Measurements from ENCODE around the gene SHC2. TPM values are rescaled to one million over a fixed set of nuclear protein-coding genes. Genes with fewer than 3 reads are reported as not detected.

SHC2 gene
- total and polyA plus RNA-seq, 2 of the 13 experiments (the other 11 are each of a cell fraction or from before 2014, with no cell fraction given): 9.0 to 18.3 TPM

GRCh38 chr19:458091-459042 lies 2.5 kb downstream of the SHC2 start:
- Histone ChIP-seq H3K4me3 (replicated peaks in 1 of 3; ENCODE audit: insufficient read depth in 1 of 3, low read depth in 2 of 3, low read length in 3 of 3) (no peak overlapping the region), H3K4me2 (ENCODE audit: low read depth, low read length) (peak overlapping the region; percentile 7; the same call in 1 of the 2 replicates), H3K27me3 (ENCODE audit: control insufficient read depth in 1 of 2, insufficient read depth in 2 of 2, low read length in 2 of 2) (peaks cover 1 to 5% of the 10 kb centered on the region in 2 experiments; a peak in 2 of 5 replicates), H3K9ac (ENCODE audit: insufficient read depth, low read depth, low read length) (no peak overlapping the region), H3K36me3 (replicated peaks in 1 of 2; ENCODE audit: control insufficient read depth in 1 of 2, insufficient read depth in 2 of 2, low read length in 2 of 2) (no peaks in the 10 kb centered on the region; a peak in 1 of 5 replicates), H3K4me1 (ENCODE audit: insufficient read depth, low read length) (peaks cover 37% of the 10 kb centered on the region), H3K27ac (ENCODE audit: extremely low read length, insufficient read depth, low read length) (no peak overlapping the region), H3K79me2 (ENCODE audit: insufficient read depth, low read length) (no peaks in the 10 kb centered on the region), H2AFZ (ENCODE audit: low read length) (no peak overlapping the region), H4K20me1 (ENCODE audit: insufficient read depth, low read length) (peaks cover 32% of the 10 kb centered on the region; the same call in 1 of the 2 replicates), H3K9me3 (ENCODE audit: low read length) (no peaks in the 10 kb centered on the region)
- WGBS (ENCODE audit: low lambda C conversion rate): 97% methylated on average over 87 of the region's 89 CpGs
- ATAC-seq: no peak
- intact Hi-C loops (cut with micrococcal nuclease; ENCODE audit: unreplicated experiment): no loop called here
- FAIRE-seq: no peak
- POLR2A ChIA-PET: no interaction called here
- TF ChIP-seq CTCF (CRISPR knock-in tag; IDR thresholded peaks at IDR 0.05): no peak
- no peak for TF ChIP-seq ZNF724P (CRISPR knock-in tag; IDR thresholded peaks at IDR 0.05; ENCODE audit: borderline replicate concordance)
- no peak for TF ChIP-seq CAMTA2 (CRISPR knock-in tag; IDR thresholded peaks at IDR 0.05; ENCODE audit: borderline replicate concordance)
- no peak for TF ChIP-seq ZBTB14 (CRISPR knock-in tag; IDR thresholded peaks at IDR 0.05)
- TF ChIP-seq ZNF777 (CRISPR knock-in tag; IDR thresholded peaks at IDR 0.05): no peak
- no peak for TF ChIP-seq SP5 (CRISPR knock-in tag; IDR thresholded peaks at IDR 0.05; ENCODE audit: borderline replicate concordance, low read depth)
- DNase-seq (ENCODE audit: low spot score): no peak
- no TSS peak for BruUV-seq (replicated peaks)
- CTCF ChIA-PET (ENCODE audit: low intra/inter-chr PET ratio, low total read pairs): no interaction called here
- in situ Hi-C loops (cut with HindIII; ENCODE audit: extremely low pct_ligation_motif_present, low pct_unique_long_range_greater_than_20kb): no loop called here
